8988T (cell line): ENCODE results near the gene IPPK.
"Not testable (repeated sequence)": the region's sequence is repeated elsewhere in the genome, so short reads cannot be mapped to it uniquely, and the experiment has no call there.

ENCODE experiments used
- DNase-seq: peaks from one replicate; pipeline ENCODE4 v3.0.0; 2011

The IPPK gene

GRCh38 chr9:92636627-92637026 is 33.3 kb downstream of the IPPK start:
- no peak for DNase-seq

DNA sequence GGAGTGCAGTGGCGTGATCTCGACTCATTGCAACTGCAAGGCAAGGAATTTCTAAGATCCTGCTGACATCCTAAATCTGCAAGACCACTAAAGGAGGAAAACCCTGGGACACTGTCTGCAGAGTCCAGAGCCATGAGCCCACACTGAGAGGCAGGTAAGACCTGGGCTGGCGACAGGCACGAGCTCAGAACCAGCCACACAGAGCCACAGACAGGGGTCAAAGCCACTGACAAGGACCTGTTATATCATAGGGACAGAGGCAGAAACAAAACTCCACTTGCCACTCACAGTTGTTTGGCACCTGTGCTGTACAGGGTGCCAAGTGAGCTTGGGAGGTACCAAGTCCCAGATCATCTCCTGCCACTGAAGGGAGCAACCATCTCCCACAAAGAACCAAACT is 34.2 kb downstream of the IPPK start:
- DNase-seq = no peak

DNA sequence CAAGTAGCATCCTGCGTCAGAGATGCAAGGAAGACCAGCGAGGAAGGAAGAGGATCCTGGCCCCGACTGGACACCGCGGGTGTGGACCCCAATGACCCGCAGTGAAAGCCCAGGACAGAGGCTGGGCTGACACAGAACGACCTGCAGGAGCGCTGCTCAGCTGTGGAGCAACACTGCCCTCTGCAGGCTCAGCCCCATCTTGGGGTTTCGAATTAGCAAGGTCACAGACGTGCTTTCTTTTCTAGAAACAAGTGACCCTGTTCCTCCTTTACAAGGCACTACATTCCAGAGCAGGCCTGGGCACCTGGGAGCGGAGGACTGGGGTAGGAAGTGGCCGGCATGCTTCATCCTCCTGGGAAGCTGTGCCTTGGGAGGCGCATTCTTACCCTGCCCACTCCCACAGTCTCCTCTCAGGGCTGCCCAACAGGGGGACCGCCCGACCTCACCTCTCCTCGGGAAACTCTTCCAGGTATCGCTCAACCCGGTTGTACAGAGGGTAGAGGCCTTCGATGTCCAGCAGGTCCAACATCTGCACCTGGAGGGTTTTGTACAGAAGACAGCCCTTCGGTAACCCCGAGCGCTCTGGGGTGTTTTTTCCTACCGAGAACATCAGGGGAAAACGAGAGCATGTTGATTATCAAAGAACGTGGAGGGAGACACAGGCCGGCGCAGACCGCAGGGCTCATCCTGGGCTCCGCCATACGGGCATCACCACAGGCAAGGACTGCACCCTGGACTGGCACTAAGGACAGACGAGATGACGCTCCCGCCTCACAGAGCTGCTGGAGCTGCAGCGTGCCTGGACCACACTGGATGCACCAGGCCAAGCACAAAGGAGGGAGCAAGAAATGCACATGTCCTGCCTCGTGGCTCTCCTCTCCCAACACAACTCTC is 35.0 kb downstream of the IPPK start:
- DNase-seq = peak; percentile 77

DNA sequence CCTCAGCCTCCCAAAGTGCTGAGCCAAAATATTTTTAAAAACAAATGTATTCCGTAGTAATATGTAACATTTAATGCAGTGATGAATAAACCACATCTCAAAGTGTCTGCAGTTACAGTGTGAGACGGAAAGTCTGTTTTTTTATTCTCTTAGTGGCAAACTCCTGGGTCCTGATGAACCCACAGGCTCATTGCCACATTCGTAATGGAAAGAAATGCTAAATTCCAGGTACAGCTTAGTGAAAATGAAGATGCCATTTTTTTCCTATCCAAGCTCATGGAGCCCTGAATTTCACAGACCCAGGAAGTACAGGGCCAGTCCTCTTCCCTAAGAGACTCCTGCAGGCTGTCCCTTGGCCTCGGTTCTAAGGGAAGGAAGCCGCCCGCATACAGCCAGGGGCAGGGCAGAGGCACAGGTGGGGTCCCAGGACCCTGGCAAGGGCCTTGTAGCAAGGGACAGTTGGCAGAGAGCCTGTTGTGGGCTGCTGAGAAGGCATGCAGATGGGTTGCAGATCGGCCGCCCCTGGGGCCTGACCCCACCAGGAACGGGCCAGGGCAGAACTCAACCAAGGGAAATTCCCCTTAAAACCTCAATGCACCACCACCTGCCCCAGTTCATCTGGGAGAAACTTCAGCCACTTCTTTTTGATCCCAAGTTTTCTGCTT is 36.2 kb downstream of the IPPK start:
- no peak for DNase-seq

GRCh38 chr9:92632641-92633040 is 37.3 kb downstream of the IPPK start:
- no peak for DNase-seq

GRCh38 chr9:92631452-92632343 is 38.2 kb downstream of the IPPK start:
- DNase-seq = no peak

GRCh38 chr9:92627651-92628050 is 42.3 kb downstream of the IPPK start:
- no peak for DNase-seq

DNA sequence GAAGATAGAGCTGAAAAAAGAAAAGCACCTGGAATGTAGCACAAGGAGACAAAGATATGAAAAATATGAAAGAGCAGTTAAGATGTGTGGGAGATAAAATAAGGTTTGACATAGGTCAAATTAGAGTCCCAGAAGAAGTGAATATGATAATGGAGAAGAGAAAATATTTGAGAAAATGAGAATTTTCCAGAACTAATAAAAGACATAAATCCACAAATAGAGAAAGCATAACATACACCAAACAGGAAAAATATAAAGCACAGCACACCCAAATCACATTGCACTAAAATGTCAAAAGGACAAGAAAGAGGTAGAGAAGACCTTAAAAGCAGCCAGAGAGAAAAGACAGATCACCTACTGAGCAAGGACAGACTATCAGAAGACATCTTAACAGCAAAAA is 43.4 kb downstream of the IPPK start:
- DNase-seq = no peak

GRCh38 chr9:92623936-92624335 is 46.0 kb downstream of the IPPK start:
- not testable (repeated sequence) for DNase-seq

DNA sequence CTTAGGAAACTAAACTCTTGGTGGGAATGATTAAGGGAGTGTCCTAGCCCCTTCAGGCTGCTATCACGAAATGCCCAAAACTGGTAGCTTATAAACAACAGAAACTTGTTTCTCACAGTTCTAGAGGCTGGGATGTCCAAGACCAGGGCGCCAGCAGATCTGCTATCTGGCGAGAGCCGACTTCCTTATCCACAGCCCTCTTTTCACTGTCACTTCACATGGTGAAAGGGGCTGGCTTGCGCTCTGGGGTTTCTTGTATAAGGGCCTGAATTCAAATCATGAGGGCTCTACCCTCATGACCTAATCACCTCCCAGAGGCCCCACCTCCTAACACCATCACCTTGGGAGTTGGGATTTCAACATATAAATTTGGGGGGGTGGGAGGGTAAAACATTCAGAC is 49.1 kb downstream of the IPPK start:
- DNase-seq = no peak

DNA sequence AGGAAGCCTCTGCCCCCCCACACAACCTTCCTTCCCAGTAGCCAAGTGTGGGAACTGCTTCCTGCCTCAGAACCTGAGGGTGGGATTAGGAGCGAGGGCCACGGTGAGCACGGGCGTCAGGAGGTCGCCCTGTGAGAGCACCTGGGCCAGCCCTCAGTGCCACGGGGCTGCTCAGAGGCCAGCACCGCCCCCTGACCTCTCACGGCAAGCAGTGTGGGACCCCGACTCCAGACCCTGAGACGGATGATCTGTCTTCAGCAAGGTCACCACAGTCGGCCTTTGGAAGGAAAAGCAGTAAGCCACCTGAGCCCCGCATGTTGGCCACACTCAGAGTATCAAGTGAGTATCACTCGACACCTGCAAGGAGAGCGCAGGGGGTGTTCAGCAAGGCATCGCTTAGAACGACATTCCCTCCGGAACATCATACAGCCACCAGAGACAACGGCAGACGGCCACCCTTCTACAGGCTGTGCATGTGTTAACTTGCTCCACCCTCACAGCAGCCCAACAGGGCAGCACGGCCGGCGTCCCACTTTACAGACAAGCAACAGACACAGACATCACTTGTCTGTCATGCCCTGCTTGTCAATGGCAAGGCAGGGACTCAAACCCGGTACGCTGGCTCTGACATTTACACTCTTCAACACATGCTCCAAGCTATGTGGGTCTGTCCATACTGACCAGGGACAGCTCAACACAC is 50.2 kb downstream of the IPPK start:
- no peak for DNase-seq

DNA sequence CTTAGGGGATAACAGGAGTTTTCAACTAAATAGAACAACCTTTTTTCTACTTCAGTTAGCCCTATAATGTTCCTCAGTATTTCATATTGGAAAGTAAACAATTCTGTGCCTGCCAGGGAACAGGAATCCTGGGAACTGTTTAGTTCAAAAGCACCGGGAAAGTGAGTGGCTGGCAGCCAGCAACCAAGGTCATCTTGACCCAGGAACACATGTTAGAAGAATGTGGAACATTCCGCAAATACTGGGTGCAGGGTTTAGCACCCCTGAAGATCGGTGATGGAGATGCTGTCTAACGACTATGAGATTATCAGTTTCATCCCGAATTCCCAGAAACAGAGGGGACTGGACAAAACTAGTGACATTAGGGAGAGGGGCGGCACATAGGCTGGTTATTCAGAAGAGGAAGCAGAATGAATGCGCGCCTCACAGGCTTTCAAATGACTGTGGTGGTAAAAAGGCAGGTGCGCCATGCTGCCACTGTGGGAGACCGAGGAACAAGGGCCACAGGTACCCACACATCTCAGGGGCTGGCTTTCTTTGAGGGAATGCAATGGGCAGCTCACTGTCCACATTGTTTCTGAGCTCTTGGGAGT is 51.2 kb downstream of the IPPK start:
- no peak for DNase-seq

DNA sequence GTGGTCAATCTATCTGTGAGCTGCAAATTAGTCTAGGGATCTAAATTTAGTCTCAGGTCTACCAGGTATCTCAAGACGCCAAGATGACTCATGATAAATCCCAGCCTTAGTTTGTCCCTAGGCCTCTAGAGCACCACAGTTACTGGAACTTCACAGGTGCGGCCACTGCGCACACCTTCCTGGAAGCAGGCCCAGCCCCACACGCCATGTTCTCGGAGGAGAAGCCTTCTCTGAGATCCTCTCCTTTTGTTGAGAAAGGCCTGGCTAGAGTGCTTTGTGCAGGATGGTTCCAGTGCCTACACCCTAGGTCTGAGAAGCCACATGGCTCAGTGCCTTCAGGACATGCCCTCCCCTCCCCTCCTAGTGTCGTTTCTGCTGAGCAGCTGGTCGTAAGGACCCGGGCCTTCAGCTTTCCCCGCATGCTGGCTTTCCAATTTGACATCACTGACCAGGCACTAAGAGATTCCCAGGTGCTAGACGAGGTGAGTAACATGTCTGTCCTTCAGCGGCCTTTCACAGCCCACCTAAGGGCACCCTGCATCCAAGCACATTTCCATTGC is 51.9 kb downstream of the IPPK start:
- no peak for DNase-seq

DNA sequence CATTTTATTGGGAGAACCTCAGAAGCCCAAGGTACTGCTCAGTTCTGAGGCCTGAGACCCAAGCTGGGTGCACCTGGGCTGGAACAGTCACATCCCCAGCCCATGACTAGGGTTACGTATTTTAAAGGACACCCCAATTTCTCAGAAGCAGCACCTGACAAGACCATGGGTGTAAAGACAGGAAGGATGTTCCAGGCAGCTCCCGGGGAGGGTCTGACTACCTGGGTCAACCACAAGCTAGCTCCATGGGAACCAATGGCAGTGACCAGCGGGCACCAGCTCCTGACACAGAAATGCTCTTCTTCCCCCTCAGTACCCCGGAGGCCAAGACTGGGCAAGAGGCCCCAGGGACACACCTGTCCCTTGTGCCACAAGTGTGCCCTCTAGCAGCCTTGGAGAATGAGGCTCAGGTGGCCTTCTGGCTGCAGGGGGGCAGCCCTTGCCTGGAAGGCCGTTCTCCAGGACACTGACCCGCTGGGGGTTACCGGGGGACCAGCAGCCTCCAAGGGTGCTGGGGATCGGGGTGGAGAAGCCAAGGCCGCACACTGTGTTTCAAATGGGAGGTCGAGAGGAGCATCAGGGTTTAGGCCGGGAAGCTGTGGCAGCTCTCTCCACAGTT is 52.6 kb downstream of the IPPK start:
- DNase-seq = no peak

DNA sequence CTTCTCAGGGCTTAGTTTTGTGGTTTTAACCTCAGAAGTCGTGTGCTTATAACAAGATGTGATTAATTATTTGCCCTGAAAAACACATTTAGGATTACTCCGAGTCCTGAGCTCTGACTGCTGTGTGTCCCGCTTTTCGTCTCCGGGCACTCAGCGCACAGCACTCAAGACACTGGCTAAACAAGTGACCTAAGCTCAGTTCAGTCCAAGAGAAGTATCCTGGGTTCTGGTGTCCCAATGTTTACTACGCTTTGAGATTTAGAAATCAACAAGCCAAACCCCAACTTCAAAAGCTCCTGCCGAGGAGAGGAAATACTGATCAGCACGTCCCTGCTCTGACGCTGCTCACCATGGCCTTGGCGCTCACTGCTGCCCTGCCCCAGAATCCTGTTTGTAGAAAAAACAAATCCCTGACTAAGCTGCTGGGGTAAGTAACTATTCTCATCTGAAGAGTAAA is 53.2 kb downstream of the IPPK start:
- DNase-seq = no peak

GRCh38 chr9:92616199-92616641 is 53.7 kb downstream of the IPPK start:
- DNase-seq = no peak

DNA sequence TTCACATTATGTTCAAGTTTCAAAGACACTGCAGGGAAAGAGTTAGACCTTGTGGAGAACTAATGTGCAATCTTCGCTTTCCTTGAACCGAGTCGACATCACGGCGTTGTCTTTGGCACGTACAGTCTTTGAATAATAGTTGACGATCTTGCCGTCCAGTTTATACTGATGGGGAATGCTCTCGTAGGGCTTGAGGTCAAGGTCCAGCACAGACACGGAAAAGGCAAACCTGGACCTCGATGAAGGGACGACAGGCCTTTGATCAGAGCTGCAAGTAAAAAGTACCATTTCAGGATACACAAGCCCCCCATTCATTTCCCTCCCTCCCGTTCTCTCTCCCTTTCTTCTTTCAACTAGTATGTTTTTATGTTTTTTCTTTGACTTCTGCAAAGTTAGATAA is 54.1 kb downstream of the IPPK start:
- DNase-seq = no peak

DNA sequence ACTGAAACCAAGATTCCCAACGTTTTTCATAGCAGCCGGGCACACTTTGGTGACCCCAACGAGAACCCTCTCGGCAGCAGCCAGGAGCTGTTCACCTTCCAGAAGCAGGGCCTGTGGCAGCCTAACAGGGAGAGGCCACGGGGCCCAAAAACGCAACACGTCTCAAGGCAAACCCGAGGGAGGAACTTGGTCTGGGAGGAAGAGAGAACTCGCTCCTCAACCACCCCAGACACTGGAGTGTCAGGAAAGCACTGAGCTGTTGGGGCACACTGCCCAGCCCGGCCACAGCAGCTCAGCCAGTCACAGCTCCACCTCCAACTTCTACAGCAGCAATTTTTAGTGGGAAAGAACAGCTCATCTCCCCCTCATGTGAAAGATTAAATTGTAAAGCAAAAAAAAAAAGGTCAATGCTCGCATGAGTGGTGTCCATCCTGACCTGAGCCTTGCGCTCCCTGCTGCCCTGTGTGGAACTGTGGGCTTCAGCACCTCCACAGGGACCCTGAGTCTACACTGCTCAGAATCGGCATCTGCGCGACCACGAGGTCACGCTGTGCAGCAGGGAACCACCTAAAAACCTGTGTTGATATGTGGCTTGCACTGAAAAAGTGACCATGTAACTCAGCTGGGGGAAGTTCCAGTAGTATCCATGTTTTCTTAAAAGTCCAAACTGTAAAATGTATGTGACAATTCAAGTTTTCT is 55.0 kb downstream of the IPPK start:
- no peak for DNase-seq

GRCh38 chr9:92614123-92614510 is 55.8 kb downstream of the IPPK start:
- no peak for DNase-seq

- DNase-seq = no peak
Observed at GRCh38 chr9:92613268-92614122, 56.4 kb downstream of the IPPK start.
